Measurements from ENCODE around the gene NUDT4.
"Not testable (repeated sequence)": the region's sequence is repeated elsewhere in the genome, so short reads cannot be mapped to it uniquely, and the experiment has no call there.

Gene NUDT4

GRCh38 chr12:93432031-93432430, 54.3 kb downstream of the NUDT4 start:
- DNase-seq, result not testable (repeated sequence)

- no peak for DNase-seq
These were observed 56.6 kb downstream of the NUDT4 start for GRCh38 chr12:93434256-93434865.

- DNase-seq, result no peak
These were observed 60.7 kb downstream of the NUDT4 start for GRCh38 chr12:93438266-93439050.

GRCh38 chr12:93440043-93440835, 62.5 kb downstream of the NUDT4 start:
- no peak for DNase-seq

- DNase-seq, result peak; percentile 68
These were observed 63.4 kb downstream of the NUDT4 start for GRCh38 chr12:93441081-93441616.

GRCh38 chr12:93441617-93442410, 64.1 kb downstream of the NUDT4 start, which contains the start of gene UBE2N:
TSS of gene UBE2N (minus strand) at chr12:93441947. CDS start at chr12:93441884, 63 bp downstream.
- DNase-seq, result peak; percentile 98

GRCh38 chr12:93442411-93443340, 65.0 kb downstream of the NUDT4 start:
- no peak for DNase-seq

GRCh38 chr12:93443576-93443975, 65.9 kb downstream of the NUDT4 start:
- DNase-seq, result no peak

GRCh38 chr12:93447555-93448290, 70.0 kb downstream of the NUDT4 start:
- DNase-seq, result no peak

GRCh38 chr12:93448796-93449195, 71.1 kb downstream of the NUDT4 start:
- DNase-seq, result no peak

GRCh38 chr12:93449277-93449676, 71.6 kb downstream of the NUDT4 start:
- DNase-seq, result no peak

- no peak for DNase-seq
These were observed 73.9 kb downstream of the NUDT4 start for GRCh38 chr12:93451423-93452158.

- no peak for DNase-seq
These were observed 75.9 kb downstream of the NUDT4 start for GRCh38 chr12:93453633-93454032.

GRCh38 chr12:93456077-93456476, 78.4 kb downstream of the NUDT4 start:
- DNase-seq, result no peak
